ENCODE measurements around the gene C3orf18.

C3orf18 gene

DNA sequence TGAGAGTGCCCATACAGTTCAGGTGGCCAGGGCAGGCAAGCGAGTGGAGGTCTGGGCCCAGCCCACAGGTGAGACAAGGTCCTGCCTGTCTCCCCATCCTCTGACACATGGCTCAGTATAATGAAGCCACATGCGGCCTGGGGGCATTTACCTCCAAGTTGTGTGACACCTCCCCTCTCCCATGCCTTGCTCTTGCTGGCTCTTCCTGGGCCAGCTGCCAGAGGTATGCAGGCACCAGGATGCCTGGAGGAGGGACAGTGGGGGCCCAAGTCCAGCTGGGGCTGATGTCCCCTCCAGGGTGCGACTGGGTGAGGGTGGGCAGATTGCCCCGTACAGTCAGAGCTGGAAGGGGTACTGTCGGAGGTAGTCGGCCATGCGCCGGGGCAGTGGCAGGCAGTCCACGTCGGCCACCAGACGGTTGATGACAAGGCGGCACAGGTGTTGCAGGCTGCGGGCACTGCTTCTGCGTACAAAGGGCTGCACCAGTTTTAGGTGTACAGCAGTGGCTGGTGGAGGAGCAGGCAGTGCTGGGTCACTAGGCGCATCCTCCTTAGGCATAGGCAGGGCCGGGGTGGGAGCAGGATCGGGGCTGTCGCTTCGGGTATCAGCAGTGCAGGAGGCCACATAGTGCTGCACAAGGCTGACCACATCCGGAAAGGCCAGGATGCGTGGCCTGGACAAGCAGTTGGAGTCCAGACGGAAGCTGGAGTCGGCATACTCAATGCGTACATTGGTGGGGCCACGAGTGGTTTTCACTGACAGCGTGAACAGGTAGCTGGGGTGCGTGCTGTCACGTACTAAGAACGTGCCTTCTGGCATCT is 39.9 kb upstream of the C3orf18 start:
- TF ChIP-seq GATA3 (IDR thresholded peaks at IDR 0.05; ENCODE audit: low read depth, low read length) (no peak), GATA2 (IDR thresholded peaks at IDR 0.05; ENCODE audit: low read depth, low read length) (no peak)

DNA sequence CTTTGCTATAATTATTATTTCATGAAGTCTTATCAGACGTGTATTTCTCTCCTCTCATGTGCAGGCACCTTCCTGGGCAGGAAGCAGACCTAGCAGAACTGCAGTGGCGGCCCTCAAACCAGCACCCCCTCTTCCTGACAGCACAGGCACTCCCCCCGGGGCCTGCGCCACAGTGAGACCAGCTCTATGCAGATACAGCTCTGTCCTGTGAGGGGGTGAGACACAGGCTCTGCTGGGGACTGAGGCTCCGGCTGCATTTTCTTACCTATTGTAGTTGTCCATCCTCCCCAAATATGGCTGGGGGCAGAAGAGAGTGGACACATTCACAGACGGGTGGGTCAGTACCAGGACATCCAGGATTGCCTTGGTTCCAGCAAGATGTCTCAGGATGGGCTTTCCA is 39.0 kb upstream of the C3orf18 start:
- no peak for TF ChIP-seq GATA2 (IDR thresholded peaks at IDR 0.05; ENCODE audit: low read depth, low read length)
- no peak for TF ChIP-seq GATA3 (IDR thresholded peaks at IDR 0.05; ENCODE audit: low read depth, low read length)

DNA sequence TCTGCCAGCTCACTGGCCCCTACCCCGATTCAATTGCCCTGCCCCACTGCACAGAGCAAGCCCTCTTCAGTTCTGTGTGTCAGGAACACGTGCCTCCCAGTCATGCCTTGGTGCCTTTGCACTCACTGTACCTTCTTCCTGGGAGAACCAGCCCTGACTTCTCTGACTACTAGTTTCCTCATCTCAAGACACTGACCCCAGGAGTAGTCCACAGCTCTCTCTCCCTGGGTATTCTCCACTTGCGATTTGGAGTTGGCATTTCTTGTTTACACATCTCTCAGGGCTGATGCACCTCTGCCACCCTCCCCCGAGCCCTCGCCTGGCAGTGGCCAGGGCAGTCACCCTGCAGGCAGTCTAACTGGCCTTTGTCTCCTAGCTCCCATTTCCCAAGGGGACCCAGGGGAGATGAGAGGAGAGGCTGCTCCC is 38.4 kb upstream of the C3orf18 start:
- TF ChIP-seq GATA3 (IDR thresholded peaks at IDR 0.05; ENCODE audit: low read depth, low read length) (no peak), GATA2 (IDR thresholded peaks at IDR 0.05; ENCODE audit: low read depth, low read length) (no peak)

DNA sequence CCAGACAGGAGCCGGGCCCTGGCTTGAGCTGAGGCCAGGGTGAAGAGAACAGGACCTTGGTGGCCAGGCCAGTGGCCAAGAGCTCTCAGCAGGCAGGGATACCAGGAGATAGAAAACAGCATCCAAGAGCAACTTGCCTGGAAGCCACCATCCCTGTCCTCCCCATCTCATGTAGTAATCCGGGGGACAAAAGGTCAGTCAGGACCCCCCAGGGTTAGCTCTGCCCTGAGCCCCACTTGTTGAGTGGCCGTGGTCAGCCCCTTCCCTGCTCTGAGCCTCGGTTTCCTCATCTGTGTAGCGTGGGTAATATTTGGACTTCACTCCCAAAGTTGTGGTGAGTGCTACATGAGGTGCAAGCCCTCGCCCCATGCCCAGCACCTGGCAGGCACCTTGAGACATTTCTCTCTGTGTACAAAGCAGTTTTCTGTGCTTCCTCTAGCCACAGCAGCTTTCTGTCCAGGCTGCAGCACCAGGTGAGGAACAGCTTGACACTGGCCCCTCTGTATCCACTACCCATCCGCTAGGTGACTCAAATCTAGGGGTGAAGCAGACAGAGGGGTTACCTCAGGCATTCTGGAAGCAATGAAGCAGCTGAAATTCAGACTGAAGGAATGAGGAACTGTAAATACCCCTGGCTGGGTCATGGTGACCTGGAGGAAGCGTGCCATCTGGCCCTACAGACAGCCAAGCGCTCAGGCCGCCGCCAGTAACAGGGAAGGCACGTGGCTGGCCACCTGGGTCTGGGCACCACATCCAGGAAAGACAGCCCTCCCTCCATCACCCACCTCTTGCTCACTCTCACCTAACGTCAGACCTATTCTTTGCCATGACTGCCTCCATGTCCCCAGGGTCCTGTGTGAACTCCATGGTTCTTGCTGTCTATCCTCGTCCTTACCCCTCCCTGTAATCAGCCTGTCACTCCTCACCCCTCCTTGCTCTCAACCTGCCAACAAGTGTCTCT is 37.4 kb upstream of the C3orf18 start:
- TF ChIP-seq GATA3 (IDR thresholded peaks at IDR 0.05; ENCODE audit: low read depth, low read length): no peak
- TF ChIP-seq GATA2 (IDR thresholded peaks at IDR 0.05; ENCODE audit: low read depth, low read length): no peak

DNA sequence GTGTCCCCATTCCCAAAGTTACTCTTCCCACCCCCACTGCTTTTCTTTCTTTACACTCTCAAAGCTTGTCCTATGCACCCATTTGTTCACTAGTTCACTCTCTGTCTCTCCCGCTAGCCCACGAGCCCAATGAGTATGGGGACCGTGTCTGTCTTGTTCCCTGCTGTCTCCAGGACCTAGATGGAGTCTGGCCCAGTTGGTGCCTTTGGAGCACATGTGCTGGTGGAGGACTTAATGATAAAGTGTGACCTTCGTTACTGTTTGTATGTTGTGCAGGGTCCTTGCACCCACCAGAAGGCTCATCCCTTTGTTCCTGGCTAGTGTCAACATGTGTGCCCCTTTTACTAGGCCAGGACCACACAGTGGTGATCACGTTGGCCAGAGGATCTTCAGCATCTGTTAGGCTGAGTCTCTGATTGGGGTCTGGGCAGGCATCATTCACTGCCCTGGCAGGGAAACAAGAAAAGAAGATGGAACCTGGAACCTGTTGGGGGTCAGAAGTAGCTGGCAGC is 36.6 kb upstream of the C3orf18 start:
- no peak for TF ChIP-seq GATA3 (IDR thresholded peaks at IDR 0.05; ENCODE audit: low read depth, low read length)
- no peak for TF ChIP-seq GATA2 (IDR thresholded peaks at IDR 0.05; ENCODE audit: low read depth, low read length)

DNA sequence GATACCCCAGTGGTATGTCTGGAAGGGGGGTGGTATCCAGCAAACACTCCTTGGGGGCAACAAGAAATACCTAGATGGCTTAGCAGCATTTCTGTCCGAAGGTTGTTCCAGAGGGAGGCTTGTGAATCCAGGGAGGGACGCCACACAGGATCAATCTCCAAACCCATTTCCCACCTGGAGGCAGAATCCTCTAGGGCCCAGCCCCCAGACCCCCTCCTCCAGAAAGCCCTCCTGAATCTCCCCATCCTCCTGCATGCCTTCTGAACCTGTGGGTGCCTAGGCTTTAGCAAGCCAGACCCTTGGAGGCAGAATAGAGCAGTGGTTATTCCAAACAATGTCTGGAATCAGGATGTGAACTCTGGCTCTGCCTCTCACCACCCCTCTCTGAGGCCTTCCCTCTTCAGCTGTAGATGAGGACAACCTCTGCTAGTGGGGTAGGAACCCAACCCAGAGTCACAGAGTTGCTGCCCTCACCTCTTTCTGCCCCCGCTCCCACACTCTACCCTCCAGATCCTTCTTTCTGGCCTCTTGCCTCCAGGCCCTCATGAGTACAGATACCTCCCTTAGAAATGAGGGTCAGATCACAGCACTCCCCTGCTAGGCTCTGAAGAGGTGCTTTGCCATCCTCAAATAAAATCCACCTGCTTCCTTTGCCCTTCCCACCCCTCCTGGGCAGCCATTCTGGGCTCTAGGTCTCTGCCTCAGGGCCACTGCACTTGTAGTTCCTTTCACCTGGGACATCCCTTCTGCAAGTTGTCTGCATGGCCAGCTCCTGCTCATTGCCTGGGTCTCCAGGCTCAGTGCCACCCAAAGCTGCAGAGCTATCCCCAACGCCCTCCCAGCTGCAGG is 35.9 kb upstream of the C3orf18 start:
- no peak for TF ChIP-seq GATA2 (IDR thresholded peaks at IDR 0.05; ENCODE audit: low read depth, low read length)
- TF ChIP-seq GATA3 (IDR thresholded peaks at IDR 0.05; ENCODE audit: low read depth, low read length): no peak

DNA sequence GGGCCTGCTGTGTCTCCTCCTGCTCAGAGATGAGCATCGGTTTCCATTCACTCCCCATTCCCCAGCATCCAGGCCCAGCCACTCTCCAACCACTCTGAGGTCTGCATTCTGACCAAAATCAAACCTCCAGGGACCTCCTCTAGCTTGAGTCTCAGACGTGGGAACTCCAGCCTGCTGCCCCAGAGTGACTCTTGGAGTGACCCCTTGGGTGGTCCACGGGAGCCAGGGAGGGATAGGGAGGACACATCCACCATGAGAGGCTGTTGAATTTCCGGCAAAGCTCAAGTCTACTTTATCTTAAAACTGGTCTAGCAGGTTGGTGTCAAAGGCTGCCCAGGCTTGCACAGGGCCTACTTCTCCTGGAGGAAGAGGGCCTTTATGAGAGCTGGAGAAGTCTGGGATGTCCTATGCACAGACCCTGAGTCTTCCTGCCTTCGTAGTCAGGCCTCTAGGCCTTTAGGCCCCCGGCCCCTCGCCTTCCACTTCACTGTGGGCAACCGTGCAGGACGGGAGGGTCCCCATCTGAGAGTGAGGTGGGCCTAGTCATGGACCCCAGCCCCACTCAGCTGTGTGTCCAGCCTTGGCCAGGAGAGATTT is 35.1 kb upstream of the C3orf18 start:
- TF ChIP-seq GATA2 (IDR thresholded peaks at IDR 0.05; ENCODE audit: low read depth, low read length) (no peak), GATA3 (IDR thresholded peaks at IDR 0.05; ENCODE audit: low read depth, low read length) (no peak)

DNA sequence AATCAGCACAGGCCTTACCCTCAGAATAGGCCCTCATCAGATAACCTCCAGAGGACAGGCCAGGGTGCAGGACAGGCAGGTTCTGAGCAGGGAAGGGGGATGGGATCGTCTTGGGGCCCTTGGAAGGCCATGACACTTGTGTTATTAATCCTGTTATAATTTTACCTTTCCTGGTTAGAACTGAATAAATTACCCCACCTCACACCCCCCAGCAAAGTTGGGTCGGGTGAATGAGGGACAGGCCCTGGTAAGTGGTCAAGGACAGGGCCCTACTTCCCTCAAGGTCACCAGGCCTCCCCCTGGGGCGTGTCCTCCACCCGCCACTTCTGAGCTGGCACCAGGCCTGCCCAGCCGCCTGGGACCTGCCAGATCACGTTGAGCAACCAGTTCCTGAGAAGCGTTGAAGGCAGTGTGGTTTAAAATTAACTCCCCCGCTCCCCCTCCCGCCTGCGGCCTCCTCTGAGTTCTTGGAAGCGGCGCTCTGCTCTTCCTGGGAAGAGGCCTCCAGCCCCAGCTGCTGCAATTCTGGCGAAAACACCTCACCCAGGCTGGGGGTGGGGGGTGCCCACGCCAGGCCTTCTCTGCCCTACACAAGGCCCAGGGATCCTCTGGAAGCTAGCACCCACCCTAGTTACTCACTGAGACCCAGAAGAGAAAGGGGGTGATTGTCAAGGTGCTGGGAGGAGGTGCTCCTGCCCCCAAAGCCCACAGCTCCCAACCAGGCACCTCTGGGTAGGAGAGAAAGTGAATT is 33.5 kb upstream of the C3orf18 start:
- TF ChIP-seq GATA3 (IDR thresholded peaks at IDR 0.05; ENCODE audit: low read depth, low read length) (no peak), GATA2 (IDR thresholded peaks at IDR 0.05; ENCODE audit: low read depth, low read length) (no peak)

DNA sequence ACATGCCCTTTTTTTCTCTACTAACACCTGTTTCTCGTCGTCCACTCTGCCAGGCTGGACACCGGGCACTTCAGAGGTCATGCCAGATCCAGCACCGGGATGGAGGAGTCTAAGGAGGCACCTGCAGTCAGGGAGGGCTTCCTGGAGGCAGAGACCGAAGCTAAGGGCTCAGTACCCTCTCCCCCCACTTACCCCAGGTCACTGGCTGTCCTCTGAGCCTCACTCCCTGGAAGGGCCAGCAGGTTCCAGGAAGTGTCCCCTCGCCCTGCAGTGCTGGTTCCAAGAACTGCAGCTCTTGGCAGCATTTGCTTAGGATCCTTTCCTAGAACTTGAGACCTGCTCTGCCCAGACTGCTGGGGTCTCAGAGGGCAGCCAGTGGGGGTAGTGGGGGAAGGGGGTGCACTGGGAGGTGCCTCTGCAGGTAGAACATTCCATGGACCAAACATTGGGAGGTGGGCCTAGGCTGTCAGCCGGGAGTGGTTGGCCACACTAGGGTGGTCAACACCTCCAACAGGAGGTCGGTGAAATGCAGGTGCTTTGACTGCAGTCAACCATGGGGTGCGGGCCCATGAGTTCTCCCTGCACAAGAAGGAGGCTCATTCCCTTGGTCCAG is 32.7 kb upstream of the C3orf18 start:
- TF ChIP-seq GATA3 (IDR thresholded peaks at IDR 0.05; ENCODE audit: low read depth, low read length) (no peak), GATA2 (IDR thresholded peaks at IDR 0.05; ENCODE audit: low read depth, low read length) (no peak)

DNA sequence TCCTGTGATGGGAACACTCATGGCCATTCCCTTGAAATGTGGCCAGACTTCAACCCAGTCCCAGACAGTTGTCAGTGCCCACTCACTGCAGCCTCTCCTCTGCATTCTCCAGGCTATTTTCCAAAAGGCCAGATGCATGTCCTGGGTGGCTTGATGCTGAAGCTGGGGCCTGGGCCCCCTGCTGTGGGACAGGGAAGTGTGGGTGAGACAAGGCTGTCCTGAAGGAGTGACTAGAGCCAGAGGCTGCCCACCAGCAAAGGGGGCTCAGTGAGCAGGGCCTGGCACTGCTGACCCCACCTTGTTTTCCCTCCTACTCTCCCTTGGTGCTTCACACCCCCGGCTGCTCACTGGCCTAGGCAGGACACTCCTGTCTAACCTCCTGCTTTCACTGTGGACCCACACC is 32.2 kb upstream of the C3orf18 start:
- TF ChIP-seq GATA2 (IDR thresholded peaks at IDR 0.05; ENCODE audit: low read depth, low read length): no peak
- TF ChIP-seq GATA3 (IDR thresholded peaks at IDR 0.05; ENCODE audit: low read depth, low read length): no peak

DNA sequence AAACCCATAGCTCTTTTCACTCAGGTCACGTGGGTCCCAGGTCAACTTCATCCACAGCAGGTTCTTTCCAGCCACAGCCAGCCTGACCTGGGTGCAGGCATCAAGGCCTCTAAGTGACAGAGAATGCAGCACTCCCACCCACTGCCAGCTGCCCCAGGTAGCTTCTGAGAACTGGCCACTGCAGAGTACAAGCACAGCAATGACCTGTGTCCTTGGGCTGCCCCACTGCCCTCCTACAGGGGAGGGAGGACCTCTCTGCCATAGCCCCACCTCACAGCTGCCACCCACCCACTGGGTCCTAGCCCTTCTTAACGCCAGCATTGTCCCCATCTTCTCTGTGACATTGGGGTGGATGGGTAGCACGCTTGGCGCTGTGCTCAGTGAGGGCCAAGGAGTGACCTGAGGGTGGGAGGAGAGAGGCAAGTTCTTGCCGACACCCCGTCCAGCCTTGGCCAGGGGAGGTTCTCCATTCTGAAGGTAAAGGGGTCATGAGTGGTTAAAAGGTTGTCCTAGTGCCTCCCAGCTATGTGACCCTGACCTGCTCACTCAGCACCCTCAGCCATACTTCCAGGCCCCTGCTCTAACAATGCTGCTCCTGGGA is 31.7 kb upstream of the C3orf18 start:
- TF ChIP-seq GATA2 (IDR thresholded peaks at IDR 0.05; ENCODE audit: low read depth, low read length) (no peak), GATA3 (IDR thresholded peaks at IDR 0.05; ENCODE audit: low read depth, low read length) (no peak)
